ENCODE measurements around the gene KRT77. TPM values are rescaled to one million over a fixed set of nuclear protein-coding genes. Genes with fewer than 3 reads are reported as not detected.

The KRT77 gene
- total and polyA plus RNA-seq, 10 of the 15 experiments (the other 5 are each of a cell fraction or from before 2014, with no cell fraction given), result not detected

- no peaks in the 10 kb centered on the region for H3K36me3 ChIP-seq (ENCODE audit: control insufficient read depth in 2 of 2, insufficient read depth in 2 of 2, low read length in 1 of 2)
- no peaks in the 10 kb centered on the region for H3K4me1 ChIP-seq (ENCODE audit: control insufficient read depth, insufficient read depth, low read length)
- ChIA-PET SMC1A (ENCODE audit: uncharacterized antibody, unreplicated experiment) (no interaction called here), CTCF (no interaction called here), POLR2A (no interaction called here), RAD21 (ENCODE audit: unreplicated experiment) (no interaction called here)
- H3K27ac ChIP-seq (ENCODE audit: control insufficient read depth, insufficient read depth), result no peak overlapping the region
- no TSS peak for BruUV-seq (replicated peaks)
- H3K4me3 ChIP-seq, result no peak overlapping the region
- no peaks in the 10 kb centered on the region for H3K9me3 ChIP-seq (replicated peaks; ENCODE audit: control insufficient read depth, insufficient read depth, low read length)
- intact Hi-C loops (cut with micrococcal nuclease; ENCODE audit: unreplicated experiment) (no loop called here), in situ Hi-C loops (cut with MboI) (no loop called here)
- DNase-seq (ENCODE audit: low read depth, low spot score), result no peak
- no peak for FAIRE-seq
- 33% methylated on average over 2 of the region's 2 CpGs for WGBS (ENCODE audit: insufficient coverage, insufficient replicate concordance, low lambda C conversion rate, missing lambda C conversion rate)
- no peak overlapping the region for H2AFZ ChIP-seq (ENCODE audit: control insufficient read depth, low read depth, low read length)
- no peaks in the 10 kb centered on the region for H4K20me1 ChIP-seq (ENCODE audit: control insufficient read depth, insufficient read depth)
- H3K79me2 ChIP-seq (ENCODE audit: control insufficient read depth, insufficient read depth, low read length), result no peaks in the 10 kb centered on the region
- H3K9ac ChIP-seq (ENCODE audit: control insufficient read depth, insufficient read depth, low read length), result no peak overlapping the region
- 0 out of 4 replicates have a peak, but pooled peaks cover 0 to 1% of the 10 kb centered on the region in 2 experiments for H3K27me3 ChIP-seq (replicated peaks in 1 of 2; ENCODE audit: control insufficient read depth in 2 of 2, insufficient read depth in 2 of 2, low read length in 1 of 2)
- no peak overlapping the region for H3K4me2 ChIP-seq (ENCODE audit: control insufficient read depth, insufficient read depth)
- no peak for ATAC-seq
- TF ChIP-seq MYB (IDR thresholded peaks at IDR 0.05; ENCODE audit: borderline replicate concordance, low read depth, low read length) (no peak), E2F8 (IDR thresholded peaks at IDR 0.05; ENCODE audit: low read depth, partially characterized antibody) (no peak), STAT1 (conservative IDR thresholded peaks at IDR 0.05) (no peak), SUZ12 (IDR thresholded peaks at IDR 0.05; ENCODE audit: unreplicated experiment) (no peak), ZBTB11 (CRISPR knock-in tag; IDR thresholded peaks at IDR 0.05) (no peak), NFXL1 (IDR thresholded peaks at IDR 0.05; ENCODE audit: borderline replicate concordance) (no peak), MTA3 (IDR thresholded peaks at IDR 0.05; ENCODE audit: borderline replicate concordance, low read length) (no peak), HCFC1 (IDR thresholded peaks at IDR 0.05; ENCODE audit: low read length) (no peak)
- TF ChIP-seq, protein P1, sequence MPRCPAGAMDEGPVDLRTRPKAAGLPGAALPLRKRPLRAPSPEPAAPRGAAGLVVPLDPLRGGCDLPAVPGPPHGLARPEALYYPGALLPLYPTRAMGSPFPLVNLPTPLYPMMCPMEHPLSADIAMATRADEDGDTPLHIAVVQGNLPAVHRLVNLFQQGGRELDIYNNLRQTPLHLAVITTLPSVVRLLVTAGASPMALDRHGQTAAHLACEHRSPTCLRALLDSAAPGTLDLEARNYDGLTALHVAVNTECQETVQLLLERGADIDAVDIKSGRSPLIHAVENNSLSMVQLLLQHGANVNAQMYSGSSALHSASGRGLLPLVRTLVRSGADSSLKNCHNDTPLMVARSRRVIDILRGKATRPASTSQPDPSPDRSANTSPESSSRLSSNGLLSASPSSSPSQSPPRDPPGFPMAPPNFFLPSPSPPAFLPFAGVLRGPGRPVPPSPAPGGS (IDR thresholded peaks at IDR 0.05; ENCODE audit: borderline replicate concordance, insufficient read depth, low read depth, low read length, poor library complexity, severe bottlenecking), result no peak
- TF ChIP-seq, protein P2, sequence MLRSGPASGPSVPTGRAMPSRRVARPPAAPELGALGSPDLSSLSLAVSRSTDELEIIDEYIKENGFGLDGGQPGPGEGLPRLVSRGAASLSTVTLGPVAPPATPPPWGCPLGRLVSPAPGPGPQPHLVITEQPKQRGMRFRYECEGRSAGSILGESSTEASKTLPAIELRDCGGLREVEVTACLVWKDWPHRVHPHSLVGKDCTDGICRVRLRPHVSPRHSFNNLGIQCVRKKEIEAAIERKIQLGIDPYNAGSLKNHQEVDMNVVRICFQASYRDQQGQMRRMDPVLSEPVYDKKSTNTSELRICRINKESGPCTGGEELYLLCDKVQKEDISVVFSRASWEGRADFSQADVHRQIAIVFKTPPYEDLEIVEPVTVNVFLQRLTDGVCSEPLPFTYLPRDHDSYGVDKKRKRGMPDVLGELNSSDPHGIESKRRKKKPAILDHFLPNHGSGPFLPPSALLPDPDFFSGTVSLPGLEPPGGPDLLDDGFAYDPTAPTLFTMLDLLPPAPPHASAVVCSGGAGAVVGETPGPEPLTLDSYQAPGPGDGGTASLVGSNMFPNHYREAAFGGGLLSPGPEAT (IDR thresholded peaks at IDR 0.05; ENCODE audit: low read depth), result no peak
Measured at GRCh38 chr12:52702338-52702737, 986 bp downstream of the KRT77 start.

All from GM12878 (cell line).